Measurements from ENCODE around the gene THEM4.

DNA sequence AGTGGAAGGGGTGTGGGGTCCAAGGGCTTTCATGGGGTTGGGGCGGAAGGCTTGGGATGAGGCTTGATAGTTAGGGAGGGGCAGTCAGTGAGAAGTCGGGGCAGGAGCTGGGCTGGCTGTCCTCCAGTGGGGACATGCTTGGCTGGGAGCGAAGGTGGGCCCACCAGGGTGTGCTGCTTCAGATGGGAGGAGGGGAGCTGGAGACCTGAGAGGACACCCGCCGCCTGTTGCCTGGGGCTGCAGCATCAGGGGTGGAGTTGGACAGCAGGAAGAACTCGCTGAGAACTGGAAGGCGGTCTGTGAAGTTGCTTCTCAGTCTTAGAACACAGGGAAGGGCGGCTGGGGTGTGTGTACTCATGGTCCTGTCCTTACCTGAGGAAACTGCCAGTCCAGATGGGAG is 57.4 kb downstream of the THEM4 start:
- TF ChIP-seq, protein P1, sequence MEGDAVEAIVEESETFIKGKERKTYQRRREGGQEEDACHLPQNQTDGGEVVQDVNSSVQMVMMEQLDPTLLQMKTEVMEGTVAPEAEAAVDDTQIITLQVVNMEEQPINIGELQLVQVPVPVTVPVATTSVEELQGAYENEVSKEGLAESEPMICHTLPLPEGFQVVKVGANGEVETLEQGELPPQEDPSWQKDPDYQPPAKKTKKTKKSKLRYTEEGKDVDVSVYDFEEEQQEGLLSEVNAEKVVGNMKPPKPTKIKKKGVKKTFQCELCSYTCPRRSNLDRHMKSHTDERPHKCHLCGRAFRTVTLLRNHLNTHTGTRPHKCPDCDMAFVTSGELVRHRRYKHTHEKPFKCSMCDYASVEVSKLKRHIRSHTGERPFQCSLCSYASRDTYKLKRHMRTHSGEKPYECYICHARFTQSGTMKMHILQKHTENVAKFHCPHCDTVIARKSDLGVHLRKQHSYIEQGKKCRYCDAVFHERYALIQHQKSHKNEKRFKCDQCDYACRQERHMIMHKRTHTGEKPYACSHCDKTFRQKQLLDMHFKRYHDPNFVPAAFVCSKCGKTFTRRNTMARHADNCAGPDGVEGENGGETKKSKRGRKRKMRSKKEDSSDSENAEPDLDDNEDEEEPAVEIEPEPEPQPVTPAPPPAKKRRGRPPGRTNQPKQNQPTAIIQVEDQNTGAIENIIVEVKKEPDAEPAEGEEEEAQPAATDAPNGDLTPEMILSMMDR (IDR thresholded peaks at IDR 0.05) = no peak
- TF ChIP-seq POLR2A (IDR thresholded peaks at IDR 0.05) = no peak
